8988T (cell line): ENCODE measurements around the gene DNAAF9.

Source experiments
- DNase-seq: peaks from one replicate; pipeline ENCODE4 v3.0.0; 2011

Gene DNAAF9

DNA sequence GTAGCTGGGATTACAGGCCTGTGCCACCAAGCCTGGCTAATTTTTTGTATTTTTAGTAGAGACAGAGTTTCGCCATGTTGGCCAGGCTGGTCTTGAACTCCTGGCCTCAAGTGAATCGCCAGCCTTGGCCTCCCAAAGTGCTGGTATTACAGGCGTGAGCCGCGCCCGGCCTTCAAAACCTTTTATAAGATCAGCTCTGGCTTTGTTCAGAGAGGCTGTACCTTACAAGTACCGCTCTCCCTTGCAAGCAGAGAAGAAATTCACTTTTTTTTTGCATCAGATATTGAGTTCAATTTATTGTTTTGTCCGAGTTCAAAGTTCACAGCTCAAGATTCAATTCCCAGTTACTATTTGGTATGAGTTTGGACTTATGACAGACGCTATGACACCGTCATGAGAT is 1.9 kb upstream of the DNAAF9 start:
- no peak for DNase-seq

DNA sequence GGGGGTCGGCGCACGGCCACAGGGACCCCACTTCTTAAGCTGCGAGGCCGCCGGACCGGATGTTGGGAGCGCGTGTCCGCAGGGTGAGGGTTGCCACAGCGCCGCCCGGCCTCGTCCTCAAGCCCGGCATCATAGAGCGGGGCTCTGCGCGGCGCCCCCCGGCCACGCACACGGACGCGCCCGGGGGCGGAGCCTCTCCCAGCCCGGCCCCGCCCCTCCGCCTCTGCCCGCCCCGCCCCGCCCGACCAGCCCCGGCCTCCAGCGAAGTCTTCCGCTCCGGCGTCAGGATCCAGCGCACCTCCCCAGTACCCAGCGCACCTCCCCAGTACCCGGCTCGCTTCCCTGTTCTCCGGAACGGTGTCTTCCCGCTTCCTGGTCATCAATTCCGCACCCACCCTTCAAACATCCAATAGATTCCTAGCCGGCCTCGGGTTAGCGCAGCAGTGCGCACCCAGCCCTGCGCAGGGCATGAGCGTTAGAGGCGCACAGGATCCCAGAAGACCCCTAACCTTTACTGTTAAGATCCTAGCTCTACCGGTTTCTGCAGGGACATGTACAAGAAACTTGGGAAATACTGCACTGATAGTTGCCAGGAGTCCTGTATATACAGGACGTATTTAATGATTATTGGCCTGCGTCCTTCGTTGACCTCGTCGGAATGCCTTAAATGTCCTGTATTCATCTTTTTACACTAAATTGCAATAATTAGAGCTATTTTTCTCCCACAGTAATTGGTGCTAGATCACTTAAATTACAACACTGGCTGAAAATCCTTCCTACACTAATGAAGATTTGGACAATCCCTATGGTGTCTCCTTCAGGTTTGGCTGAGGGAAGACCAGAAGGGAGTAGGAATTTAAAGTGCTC is 535 bp upstream of the DNAAF9 start:
- DNase-seq, result peak; percentile 90

DNA sequence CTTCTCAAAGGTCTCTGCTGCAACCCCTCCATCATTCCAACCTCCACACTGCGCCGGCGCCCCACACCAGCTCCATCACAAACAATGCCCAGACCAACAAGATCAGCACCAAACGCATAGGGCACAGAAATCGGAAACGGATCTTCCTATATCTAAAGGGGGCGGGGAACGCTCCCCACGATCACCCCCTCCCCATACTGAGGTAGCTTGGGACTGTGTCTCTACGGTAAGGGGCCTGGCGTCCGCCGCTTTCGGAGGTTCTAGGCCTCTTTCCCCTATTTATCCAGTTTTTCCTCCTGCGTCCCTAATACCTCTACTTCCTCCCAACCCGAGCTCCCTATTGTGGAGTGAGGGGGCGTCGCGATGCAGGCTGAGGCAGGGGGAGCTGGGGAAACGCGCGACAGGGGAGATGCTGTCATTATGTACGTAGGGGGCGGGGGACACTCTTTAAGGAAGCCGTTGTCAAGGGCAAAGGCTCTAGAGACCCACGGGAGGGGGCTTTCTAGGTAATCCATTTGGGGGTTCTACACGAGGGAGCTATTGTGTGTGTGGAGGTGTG is 909 bp downstream of the DNAAF9 start:
- peak; percentile 22 for DNase-seq

DNA sequence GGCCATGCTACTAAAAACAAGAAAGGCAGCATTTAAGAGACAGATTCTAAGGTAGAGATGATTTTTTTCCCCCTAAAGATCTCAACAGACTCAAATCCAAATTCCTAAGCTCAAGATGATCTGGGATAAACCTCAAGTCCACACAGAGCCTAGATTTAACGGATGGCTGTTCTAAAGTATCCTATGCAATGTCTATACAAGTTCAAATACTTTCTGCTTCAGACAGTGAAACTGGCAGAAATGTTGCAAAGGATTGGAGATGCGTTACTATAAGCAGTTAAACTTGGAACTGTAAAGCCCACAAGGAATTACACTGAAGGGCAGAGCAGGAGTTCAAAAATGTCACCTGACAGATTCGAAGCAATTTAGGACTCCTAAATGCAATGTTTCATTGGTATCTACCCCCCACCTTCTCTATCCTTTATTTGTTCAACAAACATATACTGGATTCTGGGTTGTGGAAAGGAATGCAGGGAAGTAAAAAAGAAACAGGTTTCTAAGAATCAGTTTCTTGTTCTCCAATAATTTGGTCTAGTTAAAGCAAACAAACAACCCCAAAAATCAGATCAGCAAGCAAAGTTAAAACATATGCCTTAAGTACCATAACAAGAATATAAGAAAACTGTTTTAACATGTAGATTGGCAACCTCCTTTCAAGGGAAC is 1.6 kb downstream of the DNAAF9 start:
- DNase-seq, result no peak

DNA sequence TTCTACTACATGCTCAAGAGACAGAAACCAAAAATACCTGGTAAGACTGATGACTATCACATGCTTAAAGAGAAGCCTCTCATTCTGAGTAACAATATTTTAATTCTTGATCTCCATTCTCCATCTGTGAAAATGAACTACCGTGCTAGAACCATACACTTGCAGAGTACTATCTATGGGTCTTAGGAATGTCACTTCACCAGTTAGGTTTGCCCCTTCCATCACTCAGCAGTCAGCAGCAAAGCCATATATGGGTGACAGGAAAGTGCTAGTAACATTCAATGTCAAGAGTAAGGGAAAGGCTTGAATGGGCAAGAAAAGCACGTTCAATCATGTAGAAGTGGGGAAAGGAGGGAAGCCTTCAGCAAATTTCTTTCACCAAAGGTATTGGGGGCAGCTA is 2.3 kb downstream of the DNAAF9 start:
- no peak for DNase-seq

DNA sequence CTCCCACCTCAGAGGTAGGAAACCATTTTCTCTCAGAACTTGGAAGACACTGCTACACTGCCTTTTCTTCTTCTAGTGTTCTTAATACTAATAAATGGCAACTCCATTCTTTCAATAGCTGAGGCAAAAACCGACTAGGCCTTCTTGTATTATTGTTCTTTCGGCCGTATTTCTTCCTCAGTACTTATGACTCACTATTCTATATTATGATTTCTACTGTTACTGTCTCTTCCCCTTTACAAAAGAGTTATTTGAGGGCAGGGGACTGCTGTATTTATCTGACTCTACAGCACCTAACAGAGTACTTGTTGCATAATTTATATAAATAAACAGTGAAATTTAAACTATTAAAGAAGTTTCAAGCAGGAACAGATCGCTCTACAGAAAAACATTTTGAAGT is 3.1 kb downstream of the DNAAF9 start:
- DNase-seq, result no peak

DNA sequence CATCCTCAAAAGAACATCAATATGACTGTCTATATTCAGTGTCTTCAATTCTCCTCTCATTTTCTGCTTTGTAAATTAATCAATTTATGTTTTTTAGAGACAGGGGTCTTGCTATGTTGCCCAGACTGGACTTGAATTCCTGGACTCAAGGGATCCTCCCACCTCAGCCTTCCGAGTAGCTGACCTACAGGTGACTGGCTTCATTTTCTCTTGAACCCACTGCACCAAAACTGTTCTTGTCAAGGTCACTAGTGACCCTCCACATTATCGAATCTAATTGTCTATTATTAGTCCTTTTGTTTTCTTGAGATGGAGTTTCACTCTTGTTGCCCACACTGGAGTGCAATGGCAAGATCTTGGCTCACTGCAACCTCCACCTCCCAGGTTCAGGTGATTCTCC is 3.7 kb downstream of the DNAAF9 start:
- no peak for DNase-seq

DNA sequence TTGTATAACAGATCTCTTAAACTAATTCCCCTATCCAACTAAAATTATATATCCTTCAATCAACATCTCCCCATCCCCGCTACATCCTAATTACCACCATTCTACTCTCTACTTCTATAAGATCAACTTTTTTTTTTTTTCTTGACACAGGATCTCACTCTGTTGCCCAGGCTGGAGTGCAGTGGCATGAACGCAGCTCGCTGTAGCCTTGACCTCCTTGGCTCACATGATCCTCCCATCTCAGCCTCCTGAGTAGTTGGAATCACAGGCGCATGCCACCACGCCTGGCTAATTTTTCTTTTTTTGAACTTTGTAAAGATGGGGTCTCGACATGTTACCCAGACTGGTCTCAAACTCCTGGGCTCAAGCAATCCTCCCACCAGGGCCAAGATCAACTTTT is 5.0 kb downstream of the DNAAF9 start:
- no peak for DNase-seq

DNA sequence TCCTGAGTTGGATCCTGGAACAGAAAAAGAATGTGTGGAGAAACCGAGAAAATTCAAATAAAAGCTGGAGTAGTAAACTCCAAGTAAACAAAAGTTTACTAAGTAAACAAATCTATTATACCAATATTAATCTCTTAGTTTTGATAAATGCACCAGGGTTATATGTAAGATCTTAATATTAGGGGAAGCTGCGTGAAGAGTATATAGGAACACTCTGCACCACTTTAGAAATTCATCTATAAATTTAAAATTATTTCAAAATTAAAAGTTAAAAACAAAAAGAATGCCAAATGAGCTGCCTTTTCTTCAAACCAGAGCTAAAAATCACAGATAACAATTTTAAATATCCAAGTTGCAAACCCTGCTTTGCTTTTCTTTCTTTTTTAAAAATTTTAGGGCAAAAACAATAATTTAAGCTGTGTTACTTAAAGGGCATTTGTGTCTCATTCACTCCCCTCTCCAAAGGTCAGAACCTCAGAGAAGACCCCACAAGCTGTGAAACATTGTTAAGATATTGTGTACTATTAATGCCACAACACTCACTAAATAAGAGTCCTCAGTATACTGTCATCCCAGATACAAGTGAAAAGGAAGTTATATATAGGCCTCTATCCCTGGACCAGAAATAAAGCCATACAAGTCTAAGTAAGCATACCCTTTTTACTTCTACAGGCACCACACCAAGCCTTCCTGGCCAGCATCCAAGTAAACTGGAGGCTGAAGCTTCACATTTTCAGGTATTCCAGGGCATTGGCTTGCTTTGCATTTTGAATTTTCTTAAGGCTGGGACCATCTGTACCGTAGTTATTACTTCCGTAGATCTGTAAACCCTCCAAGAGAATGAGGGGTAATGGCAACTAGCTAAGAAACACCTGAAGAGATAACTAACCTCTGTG is 7.0 kb downstream of the DNAAF9 start:
- DNase-seq, result no peak

DNA sequence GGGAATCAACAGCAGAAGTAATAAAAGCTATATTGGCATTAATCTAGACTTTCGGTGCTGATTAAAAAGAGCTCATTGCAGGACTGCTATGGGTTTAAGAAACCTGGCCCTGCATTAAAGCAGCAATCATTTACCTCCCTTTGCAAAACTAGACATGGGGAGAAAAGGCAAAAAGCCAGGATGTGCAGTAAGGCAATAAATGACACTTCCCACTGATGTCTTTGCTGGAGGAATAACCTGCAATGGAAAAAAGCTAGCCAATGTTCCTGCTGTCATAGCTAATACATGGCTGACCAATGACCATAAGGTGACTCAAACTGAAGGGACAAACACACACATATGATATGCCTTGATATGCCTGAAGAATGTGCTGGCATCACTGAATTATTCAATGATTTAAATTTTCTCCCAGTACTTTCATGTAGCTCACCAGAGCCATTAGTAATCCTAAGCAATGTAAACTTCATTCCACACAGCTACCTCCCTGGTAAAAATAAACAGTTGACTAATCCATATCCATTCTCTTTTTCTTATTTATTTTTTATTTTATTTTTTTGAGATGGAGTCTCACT is 8.7 kb downstream of the DNAAF9 start:
- no peak for DNase-seq

DNA sequence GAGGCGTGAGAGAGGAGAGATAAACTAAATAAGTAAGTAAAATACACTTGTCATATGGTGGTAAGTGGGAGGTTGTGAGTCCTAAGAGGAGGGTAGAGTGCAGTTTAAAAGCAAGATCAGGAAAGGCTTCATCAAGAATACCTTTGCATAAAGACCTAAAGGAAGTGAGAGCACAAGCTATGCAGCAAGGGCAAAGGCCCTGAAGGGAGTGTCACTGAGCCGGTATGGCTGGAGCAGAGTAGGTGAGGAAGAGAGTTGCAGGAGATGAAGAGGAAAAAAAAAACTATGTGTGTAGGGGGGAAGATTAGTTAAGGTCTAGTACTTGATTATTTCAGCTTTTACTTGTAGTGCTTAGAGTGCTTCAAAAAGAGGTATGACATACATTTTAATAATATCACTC is 11.0 kb downstream of the DNAAF9 start:
- DNase-seq, result no peak

DNA sequence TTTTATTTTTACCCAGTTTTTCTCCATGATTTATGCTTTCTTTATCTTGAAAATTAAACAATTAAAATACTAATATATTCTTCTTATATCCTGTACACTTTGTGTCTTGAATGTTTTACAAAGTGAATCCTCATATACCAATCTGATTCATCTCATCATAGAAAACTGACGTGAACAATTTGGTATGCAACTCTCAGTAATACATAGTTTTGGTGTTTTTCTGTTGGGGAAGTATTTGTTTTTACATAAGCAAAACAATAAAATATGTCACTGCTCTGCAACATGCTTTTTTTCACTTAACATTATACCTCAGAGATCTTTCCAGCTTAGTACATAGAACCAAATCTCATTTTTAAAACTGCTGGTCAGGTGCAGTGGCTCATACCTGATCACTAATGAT is 14.7 kb downstream of the DNAAF9 start:
- DNase-seq, result no peak

DNA sequence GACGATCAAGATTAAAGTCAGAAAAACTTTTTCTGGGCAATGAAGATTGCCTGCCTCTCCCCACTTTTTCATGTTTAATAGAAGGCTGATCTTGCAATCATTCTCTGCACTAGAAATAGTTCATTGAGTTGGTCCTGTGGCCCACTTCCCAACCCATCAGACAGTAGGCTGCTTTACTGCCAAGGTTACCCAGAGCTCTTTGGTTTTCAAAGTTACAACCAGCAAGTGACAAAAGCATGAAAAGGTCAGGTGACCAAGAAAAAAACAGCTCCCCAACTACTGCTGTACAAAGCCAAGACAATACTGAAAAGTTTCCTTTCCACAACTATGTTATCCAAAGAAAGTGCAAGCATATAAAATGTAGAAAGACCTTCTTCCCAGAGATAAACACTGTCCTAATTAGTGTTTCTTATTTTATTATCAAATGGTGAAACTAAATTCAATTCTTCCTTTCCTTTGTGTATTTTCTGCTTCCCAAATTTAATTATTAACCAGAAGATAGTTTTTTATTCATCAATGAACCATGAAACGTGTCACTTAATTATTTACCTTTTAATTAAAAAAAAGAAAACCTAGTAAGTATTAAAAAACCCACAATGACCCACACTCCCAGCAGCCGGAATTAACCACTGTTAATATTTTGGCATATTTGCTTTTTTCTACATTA is 16.6 kb downstream of the DNAAF9 start:
- DNase-seq, result no peak

DNA sequence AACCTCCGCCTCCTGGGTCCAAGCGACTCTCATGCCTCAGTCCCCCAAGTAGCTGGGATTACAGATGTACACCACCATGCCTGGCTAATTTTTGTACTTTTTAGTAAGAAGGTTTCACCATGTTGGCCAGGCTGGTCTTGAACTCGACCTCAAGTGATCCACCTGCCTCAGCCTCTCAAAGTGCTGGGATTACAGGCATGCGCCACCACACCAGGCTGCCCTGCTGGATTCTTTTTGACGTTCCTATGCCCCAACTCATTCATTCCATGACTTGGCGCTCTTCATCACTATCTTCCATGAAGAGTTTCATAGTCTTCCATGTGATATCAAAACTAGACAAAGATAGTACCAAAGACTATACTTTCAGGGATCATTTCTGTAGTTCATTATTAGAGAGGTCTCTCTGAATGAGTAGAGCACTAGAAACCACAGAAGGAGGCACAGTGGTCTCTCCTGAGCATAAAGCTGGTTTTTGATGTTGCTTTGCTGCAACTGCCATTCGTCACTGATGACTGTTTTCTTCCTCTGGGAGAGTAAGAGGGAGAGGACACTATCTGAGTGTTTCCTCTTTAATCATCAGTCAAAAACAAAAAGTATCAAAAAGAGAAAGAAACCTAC is 23.5 kb downstream of the DNAAF9 start:
- no peak for DNase-seq

DNA sequence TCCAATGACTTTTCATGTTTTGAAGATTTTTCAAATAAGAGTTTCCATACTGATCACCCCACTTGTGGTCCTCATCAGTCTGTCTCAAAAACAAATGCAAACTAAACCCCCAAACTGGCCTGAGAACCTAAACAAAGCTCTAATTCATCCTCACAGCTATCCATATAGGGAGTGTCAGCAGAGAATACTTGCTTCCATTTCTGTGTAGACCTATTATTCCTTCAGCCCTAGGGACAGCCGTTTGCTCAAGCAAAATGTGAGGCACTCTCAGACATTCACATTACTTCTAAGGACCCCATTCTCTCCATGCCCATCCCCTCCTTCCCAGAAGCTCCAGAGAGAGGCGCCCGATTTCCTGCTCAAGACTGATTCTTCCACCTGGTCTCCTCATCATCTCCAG is 24.6 kb downstream of the DNAAF9 start:
- no peak for DNase-seq

DNA sequence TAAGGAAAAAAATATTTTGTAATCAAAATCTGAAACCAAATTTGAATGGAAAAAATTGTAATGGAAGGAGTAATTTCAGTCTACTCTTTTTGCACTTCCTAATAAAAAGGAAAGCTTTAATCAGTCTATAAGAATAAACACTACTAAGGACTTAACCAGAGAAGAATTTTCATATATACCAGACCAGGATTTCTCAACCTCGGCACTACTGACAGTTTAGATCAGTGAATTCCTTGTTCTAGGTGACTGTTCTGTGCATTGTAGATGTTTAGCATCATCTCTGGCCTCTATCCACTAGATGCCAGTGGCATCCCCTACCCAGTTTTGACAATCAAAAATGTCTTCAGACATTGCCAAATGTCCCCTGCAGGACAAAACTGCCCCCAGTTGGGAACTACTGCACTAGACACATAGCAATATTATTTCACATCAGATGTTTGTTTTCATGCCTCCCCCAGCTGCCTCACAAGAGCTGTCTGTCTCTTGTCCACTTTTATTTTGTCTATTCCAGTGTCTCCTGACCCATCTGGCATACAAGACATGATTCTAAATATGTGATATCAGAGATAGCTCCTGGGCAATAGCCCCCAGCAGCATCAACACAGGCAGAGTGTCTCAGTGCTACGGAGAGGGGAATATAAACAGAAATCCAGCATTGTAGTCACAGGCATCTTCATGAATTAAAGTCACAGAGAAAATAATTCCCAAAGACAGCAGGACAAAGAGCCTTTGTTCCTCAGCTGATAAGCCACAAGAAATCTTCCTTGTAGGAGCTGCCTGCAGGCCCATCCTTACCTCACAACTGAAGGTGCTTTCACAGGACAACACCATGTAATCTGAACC is 27.0 kb downstream of the DNAAF9 start:
- no peak for DNase-seq

DNA sequence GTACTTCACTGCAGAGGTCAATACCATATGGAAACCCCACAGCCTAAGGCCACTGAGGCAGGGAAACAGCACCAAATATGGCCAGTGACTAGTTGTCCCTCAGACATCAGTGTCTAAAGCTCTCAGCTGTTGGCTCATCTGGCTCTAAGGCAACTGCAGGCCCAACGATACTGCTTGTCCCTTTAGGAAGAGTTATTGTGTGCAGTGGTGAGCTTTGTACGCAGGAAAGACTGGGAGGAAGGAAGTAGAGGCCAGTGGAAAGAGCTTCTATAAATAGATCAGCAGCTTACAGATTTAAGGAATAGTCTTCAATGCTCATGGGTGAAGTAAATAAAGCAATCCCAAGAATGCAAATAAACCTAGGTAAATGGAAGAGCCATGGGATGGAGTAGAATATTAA is 29.3 kb downstream of the DNAAF9 start:
- no peak for DNase-seq

DNA sequence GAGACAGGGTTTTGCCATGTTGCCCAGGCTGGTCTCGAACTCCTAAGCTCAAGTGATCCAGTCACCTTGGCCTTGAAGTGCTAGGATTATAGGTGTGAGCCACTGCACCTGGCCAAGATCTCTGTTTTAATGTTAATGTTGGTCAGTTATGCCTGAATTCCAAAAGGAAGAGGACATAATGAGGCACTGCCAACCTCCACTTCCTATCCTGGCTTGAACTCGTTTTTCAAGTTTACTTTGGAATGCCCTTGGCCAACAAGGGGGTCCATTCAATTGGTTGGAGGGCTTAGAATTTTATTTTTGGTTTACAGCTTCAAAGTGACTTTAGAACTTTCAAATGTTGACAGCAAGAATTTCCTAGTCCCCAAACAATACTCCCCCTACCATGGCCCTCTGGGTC is 29.8 kb downstream of the DNAAF9 start:
- no peak for DNase-seq

DNA sequence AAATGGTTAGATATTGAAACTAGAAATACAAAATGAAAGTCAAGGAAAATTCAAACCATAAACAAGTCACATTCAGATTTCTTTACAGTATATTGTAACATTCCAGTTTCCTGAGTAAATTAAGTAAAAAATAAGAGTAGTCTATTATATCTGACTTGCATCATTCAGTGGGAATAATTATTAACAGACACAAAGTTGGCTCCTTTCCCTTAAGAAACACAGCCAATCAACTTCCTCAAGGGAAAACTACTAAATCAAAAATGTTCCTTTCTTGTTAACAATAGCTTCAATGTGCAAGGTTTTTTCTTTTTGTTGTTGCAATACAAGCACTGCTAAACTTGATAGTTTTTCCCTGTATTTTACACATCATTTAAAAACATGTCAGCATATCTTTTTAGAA is 33.2 kb downstream of the DNAAF9 start:
- DNase-seq, result no peak

DNA sequence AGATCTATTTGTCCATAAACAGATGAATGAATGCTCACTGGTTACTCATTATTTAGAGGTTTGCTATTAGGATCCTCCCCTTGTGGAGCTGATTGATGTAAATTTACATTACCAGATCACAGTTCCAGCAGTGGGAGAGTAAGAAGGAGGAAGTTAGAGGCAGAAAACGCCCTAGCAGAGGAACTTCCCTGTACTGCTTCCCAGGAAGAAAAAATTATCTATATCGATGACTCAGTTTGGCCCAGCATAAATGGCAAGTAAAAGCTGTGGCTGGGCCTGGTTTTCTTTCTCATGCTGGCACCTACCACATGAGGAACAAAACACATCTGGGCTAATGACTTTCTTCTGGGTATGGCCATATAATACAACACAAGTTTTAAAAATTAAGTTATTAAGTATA is 35.7 kb downstream of the DNAAF9 start:
- no peak for DNase-seq

DNA sequence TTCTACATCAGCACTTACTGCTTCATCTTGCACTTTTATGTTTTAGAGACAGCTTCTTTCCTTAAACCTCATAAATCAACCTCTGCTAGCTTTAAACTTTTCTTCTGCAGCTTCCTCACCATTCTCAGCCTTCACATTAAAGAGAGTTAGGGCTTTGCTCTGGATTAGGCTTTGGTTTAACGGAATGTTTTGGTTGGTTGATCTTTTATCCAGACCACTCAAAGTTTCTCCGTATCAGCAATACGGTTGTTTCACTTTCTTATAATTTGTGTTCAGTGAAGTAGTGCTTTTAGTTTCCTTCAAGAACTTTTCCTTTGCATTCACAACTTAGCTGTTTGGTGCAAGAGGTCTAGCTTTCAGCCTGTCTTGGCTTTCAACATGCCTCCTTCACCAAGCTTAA is 40.4 kb downstream of the DNAAF9 start:
- no peak for DNase-seq
